ENCODE measurements around the gene ZNF500.

DNA sequence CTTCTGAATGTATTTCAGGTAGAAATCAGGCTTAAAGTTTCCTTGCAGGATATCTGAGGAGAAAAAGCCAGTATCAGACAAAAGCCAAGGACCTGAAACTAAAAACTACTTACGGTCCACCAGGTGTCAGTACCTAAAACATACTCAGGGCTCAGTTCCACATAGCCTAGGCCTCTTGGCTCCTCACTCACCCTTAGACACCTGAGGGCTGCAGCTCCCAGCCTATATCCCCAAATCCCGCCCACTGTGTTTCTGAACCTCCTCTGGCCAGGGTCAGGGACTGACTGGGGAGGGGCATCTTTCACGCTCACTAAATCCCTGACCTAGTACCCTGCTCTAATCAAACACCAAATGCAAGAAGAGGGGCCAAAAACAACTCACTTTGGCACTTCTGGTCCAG lies 44.3 kb upstream of the ZNF500 start:
- TF ChIP-seq POLR2A (IDR thresholded peaks at IDR 0.05), result no peak
- TF ChIP-seq, protein P1, sequence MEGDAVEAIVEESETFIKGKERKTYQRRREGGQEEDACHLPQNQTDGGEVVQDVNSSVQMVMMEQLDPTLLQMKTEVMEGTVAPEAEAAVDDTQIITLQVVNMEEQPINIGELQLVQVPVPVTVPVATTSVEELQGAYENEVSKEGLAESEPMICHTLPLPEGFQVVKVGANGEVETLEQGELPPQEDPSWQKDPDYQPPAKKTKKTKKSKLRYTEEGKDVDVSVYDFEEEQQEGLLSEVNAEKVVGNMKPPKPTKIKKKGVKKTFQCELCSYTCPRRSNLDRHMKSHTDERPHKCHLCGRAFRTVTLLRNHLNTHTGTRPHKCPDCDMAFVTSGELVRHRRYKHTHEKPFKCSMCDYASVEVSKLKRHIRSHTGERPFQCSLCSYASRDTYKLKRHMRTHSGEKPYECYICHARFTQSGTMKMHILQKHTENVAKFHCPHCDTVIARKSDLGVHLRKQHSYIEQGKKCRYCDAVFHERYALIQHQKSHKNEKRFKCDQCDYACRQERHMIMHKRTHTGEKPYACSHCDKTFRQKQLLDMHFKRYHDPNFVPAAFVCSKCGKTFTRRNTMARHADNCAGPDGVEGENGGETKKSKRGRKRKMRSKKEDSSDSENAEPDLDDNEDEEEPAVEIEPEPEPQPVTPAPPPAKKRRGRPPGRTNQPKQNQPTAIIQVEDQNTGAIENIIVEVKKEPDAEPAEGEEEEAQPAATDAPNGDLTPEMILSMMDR (IDR thresholded peaks at IDR 0.05), result no peak

Data from uterus (tissue), 2 donors.